Stomach (tissue), 4 donors: ENCODE data around the gene OPN5.

ENCODE experiments used
- CTCF ChIP-seq, 7 experiments: fragments of 450-650 bp in 4 of 7; fragments of 200-600 bp in 3 of 7; sonication (generic) in 3 of 7; IDR thresholded peaks; one replicate each; pipeline ENCODE4 v1.5.1; 2016 to 2019; ENCODE audit warnings: antibody characterized with exemption in 7 of 7, control low read depth in 2 of 7, mild to moderate bottlenecking in 1 of 7
- POLR2A ChIP-seq, 4 donors: fragments of 450-650 bp; IDR thresholded peaks; one replicate each; pipeline ENCODE4 v1.6.1; 2016; ENCODE audit warnings: antibody characterized with exemption in 4 of 4, control low read depth in 2 of 4, mild to moderate bottlenecking in 1 of 4, moderate library complexity in 1 of 4

- TF ChIP-seq CTCF (IDR thresholded peaks at IDR 0.05), result no peak
- TF ChIP-seq POLR2A (IDR thresholded peaks at IDR 0.05), result no peak
Observed at GRCh38 chr6:47859175-47859574, 77.3 kb downstream of the OPN5 start.
